HG03469 (cell line): ENCODE data around the gene RIMS3.

Experiments used
- ATAC-seq: cut with Tn5 transposase; IDR thresholded peaks from one replicate; pipeline ENCODE4 v1.9.1; 2021; ENCODE audit warnings: mild to moderate bottlenecking, moderate library complexity, moderate number of reproducible peaks; ENCODE audit not compliant: unreplicated experiment

The RIMS3 gene

DNA sequence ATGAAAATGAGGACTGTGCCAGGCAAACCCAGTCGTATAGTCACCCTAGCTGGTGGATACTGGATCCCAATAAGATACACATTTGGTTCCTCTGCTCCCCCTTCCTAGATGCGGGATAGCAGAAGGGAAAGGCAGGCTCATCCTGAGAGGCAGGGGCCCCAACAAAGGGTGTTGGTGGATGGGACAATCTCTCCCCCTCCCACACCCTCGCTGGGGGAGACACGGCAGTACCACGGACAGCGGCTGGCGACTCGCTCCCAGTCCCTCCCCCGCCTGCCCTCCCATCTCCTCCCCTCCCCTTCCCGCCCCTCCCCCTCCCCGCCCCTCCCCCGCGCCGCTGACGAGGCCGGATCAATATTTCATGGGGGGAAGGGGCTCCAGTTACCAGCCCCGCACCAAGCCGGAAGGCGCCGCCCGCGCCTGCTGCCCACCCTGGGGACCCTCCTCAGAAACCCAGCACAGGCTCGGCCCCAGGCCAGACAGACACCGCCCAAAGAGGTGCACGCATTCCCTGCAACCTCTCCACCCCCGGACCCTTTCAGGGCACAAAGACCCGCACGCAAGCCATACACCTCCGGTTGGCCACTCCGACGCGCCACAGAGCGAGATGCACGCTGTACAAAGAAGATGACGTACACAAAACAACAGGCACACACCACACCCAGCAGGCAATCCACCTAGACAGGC lies 11.5 kb downstream of the RIMS3 start:
- ATAC-seq = no peak

DNA sequence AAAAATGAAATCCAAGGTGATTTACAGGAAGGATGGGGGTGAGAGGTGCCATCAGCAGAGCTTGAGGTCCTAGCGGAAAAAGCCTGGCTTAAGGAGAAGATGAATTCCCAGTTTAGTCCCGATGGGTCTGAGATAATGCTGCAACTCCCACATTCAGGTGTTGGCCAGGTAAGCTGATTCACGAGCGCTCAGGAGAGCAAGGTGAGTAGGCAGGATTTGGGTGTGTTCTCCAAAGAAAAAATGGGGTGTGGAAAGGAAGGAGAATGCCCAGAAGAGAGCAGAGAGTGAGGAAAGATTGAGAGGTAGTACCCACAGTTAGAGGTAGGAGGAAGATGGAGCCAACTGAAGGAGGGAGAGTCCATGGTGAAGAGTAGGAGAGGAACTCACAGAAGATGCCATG lies 12.5 kb downstream of the RIMS3 start:
- ATAC-seq = no peak

DNA sequence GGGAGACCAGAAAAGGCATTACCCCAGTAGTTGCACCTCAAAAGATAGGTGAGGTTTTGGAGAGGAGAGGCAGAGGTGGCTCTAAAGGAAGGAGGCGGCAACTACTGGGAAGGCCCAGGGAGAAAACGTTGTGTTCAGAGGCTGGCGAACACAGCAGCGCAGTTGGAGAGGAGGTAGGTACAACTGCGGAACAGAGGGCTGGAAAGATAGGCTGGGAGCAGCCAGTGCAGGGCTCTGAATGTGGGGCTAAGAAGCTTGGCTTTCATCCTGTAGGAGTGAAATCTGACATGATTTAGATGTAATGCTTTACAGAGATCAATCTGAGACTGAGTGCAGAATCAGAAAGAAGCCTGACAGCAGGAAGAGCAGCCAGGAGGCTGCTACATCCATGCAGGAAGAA lies 13.0 kb downstream of the RIMS3 start:
- ATAC-seq = no peak

DNA sequence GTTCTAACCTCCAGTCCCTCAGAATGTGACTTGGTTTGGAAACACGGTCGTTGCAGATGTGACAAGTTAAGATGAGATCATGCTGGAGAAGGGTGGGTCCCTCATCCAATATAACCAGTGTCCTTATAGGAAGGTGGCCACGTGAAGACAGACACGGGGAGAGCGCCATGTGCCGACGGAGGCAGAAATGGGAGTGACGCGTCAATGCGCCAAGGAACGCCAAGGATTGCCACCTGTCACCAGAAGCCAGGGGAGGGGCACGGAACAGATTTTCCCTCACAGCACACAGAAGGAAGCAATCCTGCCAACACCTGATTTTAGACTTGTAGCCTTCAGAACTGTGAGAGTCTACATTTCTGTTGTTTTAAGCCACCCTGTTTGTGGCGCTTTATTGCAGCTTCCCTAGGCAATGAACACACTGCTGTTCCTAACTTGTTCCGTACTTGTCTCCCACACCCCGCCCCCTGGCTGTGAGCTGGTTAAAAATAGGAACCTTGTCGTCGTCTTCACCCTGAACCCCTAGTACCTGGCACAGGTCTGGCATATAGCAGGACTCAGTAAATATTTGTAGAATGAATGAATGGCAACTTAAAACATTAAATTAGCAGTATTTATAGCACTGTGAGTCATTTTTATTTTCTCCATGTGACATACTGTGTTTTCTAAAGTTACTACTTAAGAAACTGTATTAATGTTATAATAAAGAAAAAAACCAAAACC lies 14.2 kb downstream of the RIMS3 start:
- ATAC-seq = no peak

DNA sequence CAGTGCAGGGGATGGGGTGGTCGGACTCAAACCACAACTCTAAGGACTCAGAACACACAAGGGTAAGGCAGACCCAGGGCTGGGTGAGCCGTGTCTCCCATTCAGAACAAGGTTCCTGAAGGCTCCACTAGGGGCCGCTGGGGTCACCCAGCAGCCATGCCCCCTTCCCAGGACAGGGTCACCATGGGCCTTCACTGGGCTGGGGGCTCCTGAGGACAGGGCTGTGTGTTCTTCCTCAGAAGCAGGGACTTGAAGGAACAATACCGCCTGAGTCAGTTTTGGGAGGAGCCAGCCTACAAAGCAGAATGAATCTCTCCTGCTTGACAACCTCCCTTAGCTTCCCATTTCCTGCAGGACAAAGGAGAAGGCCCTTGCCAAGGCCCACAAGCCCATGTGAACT lies 15.4 kb downstream of the RIMS3 start:
- ATAC-seq = no peak

DNA sequence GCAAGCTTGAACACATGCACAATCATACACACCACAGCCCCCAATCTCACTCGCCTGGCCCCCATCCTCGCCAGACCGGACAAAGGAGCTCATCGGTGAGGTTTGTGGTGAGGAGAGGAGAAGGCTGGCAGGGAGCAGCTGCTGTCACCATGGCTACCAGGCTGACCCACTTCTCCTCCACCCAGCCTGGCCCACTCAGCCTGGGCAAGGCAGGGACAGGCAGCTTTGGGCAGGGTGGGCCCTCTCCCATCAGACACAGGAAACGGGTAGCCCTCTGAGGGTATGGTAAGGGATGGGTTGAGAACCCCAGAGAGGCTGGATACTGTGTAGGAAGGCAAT lies 15.9 kb downstream of the RIMS3 start:
- no peak for ATAC-seq

DNA sequence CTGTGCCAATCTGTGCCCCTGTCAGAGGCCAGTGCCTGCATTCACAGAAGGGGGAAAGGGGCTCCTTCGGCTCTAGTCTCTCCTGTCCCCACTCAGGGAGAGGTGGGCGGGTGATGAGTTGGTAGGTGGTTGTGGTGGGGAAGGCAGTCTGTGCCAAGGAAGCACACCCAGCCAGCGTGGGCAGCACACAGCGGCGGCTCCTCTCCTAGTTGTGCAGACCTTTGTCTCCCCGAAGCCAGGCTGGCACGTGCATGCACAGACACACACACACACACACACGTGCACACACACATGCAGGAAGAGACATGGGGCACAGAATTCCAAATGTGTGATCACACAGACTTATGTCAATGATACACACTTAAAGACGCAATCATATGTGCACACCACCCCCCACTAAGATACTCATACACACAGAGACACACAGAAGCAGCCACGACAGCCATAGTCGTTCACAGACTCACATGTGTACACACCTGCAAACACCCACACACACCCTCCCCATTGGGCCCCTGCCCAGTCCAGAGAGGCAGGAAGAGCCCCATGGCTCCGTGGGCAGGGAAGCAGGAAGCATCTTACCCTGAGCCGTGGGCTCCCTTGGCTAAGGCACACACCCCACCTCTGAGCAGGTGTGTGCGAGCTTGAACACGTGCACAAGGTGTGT lies 16.4 kb downstream of the RIMS3 start:
- no peak for ATAC-seq

DNA sequence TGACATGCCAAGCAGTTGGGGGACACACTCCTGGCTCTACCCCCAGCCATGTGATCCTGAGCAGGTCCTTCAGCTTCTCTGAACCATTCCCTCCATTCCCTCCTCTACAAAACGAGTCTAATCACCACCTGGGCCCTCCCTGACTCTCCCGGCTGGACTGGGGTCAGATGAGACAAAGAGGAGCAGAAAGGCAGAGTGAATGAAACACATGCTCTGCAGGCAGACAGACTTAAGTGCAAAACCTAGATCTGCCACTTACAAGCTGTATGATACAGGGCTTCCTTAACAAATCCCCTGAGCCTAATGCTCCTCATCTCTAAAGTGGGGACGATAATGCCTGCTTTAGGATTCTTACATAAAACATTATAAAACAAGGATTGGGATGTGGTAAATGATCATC lies 17.3 kb downstream of the RIMS3 start:
- no peak for ATAC-seq

DNA sequence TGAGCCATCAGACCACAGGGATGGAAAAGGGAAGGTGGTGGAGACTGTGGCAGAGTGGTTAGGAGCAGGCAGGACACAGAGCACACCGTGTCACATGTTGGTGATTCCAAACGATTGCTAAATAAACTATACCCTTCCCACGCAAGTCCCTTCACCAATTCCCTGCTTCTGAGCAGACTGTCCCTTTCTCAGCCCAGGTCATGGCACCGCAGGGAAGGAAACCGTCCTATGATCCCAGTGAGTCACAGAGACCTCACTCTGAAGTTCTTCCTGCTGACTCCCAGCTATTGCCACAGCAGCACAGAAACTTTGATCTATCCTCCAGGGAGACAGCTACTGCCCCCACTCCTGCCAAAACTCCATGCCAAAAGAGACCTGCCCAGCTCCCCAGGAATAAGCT lies 19.2 kb downstream of the RIMS3 start:
- ATAC-seq = no peak

DNA sequence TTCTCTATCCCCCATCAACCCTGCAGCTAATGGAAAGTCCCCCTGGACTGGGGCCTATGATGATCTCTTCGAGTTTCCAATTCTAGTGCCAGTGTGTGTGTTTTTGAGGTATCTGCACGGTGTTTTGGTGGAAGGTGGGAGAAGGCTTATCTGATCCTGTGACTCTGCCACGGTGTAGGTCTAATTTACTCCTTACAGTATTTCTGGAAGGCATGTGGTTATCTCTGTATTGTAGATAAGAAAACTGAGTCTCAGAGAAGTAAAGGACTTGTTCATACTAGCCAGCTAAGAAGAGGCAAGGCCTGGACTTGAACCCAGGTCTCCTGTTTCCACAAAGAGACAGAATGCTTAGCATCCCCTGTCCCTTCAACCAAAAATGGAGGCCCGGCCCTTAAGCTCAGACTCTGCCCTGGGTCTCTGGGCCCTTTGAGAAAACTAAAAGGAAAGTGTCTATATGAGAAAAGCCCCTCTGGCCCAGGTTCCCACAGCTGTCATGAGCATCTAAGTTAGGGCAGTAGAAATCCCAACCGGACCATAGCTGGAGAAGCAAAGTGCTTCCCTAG lies 20.3 kb downstream of the RIMS3 start:
- ATAC-seq = no peak

DNA sequence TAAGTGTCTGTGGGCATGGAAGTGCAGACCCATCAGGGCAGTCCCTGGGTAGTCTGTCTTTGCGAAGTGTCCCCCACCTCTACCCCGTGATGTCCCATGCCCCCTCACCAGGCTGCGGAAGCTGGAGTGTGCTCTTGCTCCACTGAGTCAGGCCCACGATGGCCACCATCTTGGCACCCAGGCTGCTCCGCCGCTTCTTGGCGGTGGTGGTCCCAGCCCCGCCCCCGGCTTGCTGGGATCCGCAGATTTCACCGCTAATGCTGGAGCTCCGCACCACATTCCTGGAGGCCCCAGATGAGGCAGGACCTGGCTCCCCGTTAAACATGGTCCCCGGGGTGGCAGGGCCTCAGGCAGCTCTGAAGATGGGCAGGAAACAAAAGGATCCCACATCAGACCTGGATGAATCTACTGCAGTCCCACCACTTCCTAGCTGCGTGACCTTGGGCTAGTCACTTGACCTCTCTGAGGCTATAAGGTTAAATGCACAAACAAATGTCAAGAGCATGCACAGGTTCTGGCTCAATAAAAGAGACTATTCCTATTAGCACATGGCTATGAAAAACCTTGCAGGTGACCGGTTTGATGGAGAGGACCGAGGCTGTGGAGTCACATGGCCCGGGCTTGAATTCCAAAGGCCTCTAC lies 23.8 kb downstream of the RIMS3 start:
- no peak for ATAC-seq

DNA sequence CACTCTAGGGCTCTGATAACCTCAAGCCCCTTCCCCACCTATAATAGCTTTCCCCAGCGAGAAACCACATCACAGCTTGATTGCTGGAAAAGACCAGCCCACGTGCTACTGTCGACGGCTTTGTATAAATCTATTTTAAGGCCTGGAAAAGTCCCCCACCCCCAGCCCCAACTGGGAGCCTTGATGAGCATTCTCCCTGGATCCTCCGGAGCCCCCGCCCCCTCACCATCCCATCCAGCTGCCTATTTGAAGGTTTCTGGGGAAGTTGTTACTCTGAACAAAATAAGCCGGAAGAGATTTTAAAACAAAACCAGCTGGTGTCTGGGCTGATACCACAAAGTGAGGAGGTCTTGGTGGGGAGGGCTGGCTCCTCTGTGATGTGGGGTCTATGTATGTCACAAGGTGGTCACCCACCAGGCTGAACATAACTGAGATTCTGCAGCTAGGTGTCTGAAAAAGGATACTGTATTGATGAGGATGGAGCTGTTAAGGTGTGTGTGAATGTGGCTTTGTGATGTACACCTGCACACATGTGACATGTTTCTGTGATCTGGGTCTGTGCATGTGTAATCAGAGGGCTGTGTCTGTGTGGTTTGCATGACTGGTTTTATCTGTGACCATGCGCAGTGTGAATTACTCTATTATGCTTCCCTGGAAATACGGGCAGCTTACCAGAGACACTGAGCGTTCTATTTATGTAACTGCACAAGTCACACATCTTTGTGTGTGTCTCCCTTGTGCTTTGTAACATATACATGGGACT lies 25.0 kb downstream of the RIMS3 start:
- ATAC-seq = no peak

DNA sequence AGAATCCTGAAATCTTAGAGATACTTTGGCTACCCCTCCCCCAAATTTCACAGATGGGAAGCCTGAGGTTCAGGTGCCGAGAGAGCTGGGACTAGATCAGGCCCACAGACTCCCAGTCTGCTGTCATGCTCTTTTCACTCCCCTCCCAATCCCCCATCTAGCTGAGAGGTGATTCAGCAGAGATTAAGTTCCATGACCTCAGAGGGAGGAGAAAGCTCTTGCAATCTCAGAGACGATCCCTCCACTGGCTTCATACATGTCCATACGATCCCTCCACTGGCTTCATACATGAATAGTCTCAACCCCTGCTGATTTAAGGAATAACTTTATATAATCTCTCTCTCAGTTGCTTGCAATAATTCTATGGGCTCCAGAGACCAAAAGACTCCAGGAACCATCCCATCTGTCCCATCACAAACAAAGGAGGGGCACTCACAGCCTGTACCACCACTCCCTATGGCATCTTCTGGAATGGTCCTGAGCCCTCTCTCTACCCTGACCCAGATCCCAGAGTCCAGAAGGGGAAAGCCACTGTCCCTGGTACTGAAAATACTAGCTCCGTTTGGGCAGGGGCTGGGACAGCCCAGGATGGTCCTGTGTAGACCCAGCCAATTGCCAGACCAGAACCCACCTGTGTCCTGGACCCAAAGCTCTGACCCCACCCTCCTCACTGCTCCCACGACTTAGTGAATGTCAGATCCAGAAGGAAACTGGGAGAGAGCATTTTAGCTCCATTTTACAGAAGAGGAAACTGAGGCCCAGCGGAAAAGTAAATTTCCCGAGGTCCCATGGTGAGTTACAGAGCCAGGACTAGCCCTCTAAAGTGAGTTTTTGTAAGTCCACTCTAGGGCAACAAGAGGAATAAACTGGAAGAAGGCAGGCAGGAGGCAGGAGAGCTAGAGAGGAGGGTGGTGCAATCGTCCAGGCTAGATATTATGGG lies 27.1 kb downstream of the RIMS3 start:
- ATAC-seq = no peak

DNA sequence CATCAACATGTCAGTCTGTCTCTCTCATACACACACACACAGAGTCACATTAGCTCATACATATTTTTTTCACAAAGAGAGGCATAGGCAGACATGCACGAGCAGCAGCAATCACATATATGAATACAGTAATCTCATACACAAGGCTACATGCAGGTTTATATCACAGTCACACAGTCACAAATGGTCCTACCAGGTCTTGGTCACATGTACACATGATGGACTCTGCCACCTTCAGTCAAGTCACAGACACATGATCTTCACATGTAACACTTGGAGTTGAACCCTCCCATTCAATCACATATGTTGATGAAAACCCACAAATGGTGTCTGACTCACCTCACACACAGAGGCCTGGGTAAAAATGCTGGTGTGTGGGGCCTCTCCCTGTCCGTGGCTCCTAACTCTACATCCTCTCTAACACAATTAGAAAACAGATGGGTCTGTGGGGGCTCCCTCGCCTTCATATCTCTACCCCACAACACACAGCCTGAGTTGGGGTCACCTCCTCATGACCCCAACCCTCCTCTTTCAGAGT lies 27.9 kb downstream of the RIMS3 start:
- no peak for ATAC-seq

DNA sequence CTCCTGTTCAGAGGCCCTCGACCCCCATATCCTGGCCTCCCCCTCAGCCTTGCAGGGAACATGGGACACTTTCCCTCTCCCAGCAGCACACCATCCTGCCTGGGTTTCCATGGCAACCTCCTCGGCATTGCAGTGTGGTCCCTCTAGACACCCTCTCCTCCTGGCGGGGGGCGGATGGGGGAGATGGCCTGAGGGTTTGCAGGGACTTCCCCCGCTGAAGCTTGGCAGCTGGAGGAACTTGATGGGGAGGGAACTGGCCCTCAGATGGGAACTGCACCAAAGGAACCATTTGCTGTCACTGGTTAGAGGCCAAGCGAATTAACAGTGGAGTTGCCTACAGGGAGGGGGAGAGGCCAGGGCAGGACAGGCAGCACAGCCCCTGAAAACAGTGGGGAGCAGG lies 28.7 kb downstream of the RIMS3 start:
- ATAC-seq = no peak

DNA sequence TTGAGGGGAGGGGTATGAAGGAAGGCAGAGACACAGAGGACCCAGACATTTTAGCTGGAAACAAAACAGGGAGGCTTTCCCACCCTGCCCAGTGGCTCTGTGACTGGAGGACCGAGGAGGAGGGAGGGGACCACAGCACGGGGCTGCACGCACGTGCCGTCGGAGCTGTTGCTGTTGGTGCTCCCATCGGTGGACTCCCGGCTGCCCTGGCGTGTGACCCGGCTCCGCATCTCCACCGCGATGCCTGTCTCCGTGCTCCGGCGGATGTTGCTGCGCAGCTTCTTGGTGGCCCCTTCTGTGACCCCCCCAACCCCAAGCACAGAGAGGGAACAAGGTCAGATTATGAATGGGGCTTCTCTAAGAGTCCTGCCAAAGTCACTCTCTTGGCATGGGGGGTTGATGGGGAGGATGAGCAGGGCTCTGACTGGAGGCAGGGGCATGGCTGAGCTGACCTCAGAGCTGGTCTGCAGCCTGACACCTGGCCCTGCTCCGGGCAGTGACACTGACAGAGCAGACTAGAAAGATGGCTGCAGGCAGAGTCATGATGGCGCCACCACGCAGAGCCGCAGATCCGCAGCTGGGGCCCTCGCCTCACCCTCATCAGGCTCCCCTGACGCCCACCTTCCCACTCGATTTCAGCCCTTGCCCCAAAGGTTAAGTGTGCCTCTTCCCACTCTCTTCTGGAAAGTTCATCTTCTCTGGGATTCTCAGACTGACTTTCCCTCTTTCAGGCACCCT lies 29.6 kb downstream of the RIMS3 start:
- no peak for ATAC-seq

DNA sequence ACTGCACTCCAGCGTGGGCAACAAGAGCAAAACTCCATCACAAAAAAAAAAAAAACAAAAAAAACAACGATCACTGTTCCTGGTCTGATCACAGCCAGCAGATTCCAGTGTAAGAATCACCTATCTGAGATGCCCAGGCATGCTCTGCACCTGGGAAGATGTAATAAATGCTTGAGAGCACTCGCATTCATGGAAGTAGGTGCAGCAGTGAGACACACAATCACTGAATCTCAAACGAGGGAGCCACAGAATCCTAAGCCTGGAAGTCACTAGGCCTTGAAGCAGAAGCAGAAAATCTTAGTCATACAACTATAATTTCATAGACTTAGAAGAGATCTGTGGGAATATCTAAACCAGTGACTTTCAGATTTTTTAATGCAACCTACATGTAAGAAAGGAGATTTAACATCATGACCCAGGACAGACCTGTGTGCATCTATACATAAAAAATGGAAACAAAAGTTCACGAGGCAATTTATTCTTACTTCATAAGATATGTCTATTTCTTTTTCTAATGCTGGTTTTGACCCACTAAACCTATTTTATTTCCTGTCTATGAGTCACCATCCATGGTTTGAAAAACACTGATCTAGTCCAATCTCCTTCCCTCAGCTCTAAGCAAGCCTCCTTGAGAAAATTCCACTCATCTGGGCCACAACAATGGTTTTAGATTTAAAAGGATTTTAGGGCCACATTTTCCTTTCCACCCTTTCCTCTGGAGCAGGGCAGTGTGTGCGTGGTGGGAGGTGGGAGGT lies 30.4 kb downstream of the RIMS3 start:
- no peak for ATAC-seq

DNA sequence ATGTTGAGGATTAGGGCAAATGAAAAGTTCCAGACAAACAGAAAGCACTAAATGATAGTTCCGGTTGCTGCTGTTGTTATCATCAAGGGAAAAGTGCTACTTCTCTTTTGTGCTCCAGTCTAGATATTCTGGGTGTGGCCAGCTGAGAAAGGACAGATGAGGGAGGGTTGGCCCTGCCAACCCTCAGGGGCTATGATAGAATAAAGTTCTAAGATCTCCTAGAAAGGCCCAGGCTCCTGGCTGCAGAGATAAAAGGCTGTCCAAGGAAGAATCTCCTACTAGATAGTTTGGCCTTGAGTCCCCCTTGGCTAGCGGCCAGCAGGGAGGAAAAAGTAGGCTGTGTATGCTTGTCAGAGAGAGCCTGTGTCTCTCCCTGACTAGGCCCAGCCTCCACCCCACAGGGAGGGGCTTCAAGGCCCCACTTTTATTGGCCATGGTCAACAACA lies 31.5 kb downstream of the RIMS3 start:
- ATAC-seq = no peak
